HG03571 (cell line): ENCODE results near the gene RARRES1.

Source experiments
- ATAC-seq: cut with Tn5 transposase; IDR thresholded peaks from one replicate; pipeline ENCODE4 v1.9.1; 2021; ENCODE audit not compliant: unreplicated experiment

The RARRES1 gene

GRCh38 chr3:158765518-158766205, 33.4 kb upstream of the RARRES1 start:
- ATAC-seq, result no peak

- no peak for ATAC-seq
Measured at GRCh38 chr3:158763421-158763820, 31.2 kb upstream of the RARRES1 start.

GRCh38 chr3:158762701-158763100, 30.4 kb upstream of the RARRES1 start:
- ATAC-seq, result no peak

GRCh38 chr3:158761350-158761749, 29.1 kb upstream of the RARRES1 start:
- ATAC-seq, result no peak

- ATAC-seq, result no peak
Measured at GRCh38 chr3:158755421-158755820, 23.2 kb upstream of the RARRES1 start.

GRCh38 chr3:158753854-158754253, 21.6 kb upstream of the RARRES1 start:
- ATAC-seq, result no peak

- ATAC-seq, result no peak
Measured at GRCh38 chr3:158751316-158751715, 19.1 kb upstream of the RARRES1 start.

GRCh38 chr3:158750016-158750415, 17.8 kb upstream of the RARRES1 start:
- ATAC-seq, result no peak

- ATAC-seq, result no peak
Measured at GRCh38 chr3:158749526-158749925, 17.3 kb upstream of the RARRES1 start.

GRCh38 chr3:158748237-158748828, 16.1 kb upstream of the RARRES1 start:
- no peak for ATAC-seq

GRCh38 chr3:158747417-158747816, 15.2 kb upstream of the RARRES1 start:
- no peak for ATAC-seq

GRCh38 chr3:158745551-158745950, 13.3 kb upstream of the RARRES1 start:
- no peak for ATAC-seq

- ATAC-seq, result no peak
Measured at GRCh38 chr3:158744567-158745288, 12.5 kb upstream of the RARRES1 start.

GRCh38 chr3:158743664-158744566, 11.7 kb upstream of the RARRES1 start:
- no peak for ATAC-seq

- no peak for ATAC-seq
Measured at GRCh38 chr3:158742871-158743663, 10.8 kb upstream of the RARRES1 start.

- ATAC-seq, result no peak
Measured at GRCh38 chr3:158739661-158740060, 7.4 kb upstream of the RARRES1 start.

- ATAC-seq, result no peak
Measured at GRCh38 chr3:158739078-158739477, 6.8 kb upstream of the RARRES1 start.

GRCh38 chr3:158738653-158739052, 6.4 kb upstream of the RARRES1 start:
- no peak for ATAC-seq

- no peak for ATAC-seq
Measured at GRCh38 chr3:158737976-158738615, 5.8 kb upstream of the RARRES1 start.

GRCh38 chr3:158737410-158737809, 5.2 kb upstream of the RARRES1 start:
- ATAC-seq, result no peak
